Eye (tissue), 1 donor: ENCODE data around the gene SPAG7.

ENCODE experiments used
- DNase-seq: peaks from one replicate; pipeline ENCODE4 v3.0.0-alpha.2; 2015

Gene SPAG7

GRCh38 chr17:4949321-4950074 is 18.1 kb downstream of the SPAG7 start:
- DNase-seq = peak; percentile 83

GRCh38 chr17:4948931-4949320 is 18.7 kb downstream of the SPAG7 start:
- peak; percentile 92 for DNase-seq

GRCh38 chr17:4948166-4948930 is 19.3 kb downstream of the SPAG7 start, which contains the start of gene PFN1:
Gene PFN1, minus strand, starts transcription at chr17:4948530. Its CDS starts 136 bp downstream, at chr17:4948394.
- peak; percentile 94 for DNase-seq

GRCh38 chr17:4947411-4948165 is 20.0 kb downstream of the SPAG7 start:
- peak; percentile 81 for DNase-seq

- peak; percentile 12 for DNase-seq
These were observed 20.6 kb downstream of the SPAG7 start for GRCh38 chr17:4947010-4947410.

GRCh38 chr17:4946312-4946976 is 21.2 kb downstream of the SPAG7 start:
- no peak for DNase-seq

- no peak for DNase-seq
These were observed 21.7 kb downstream of the SPAG7 start for GRCh38 chr17:4945944-4946280.

- peak; percentile 14 for DNase-seq
These were observed 22.3 kb downstream of the SPAG7 start for GRCh38 chr17:4945176-4945943.

GRCh38 chr17:4944554-4945175 is 23.0 kb downstream of the SPAG7 start:
- DNase-seq = no peak

- no peak for DNase-seq
These were observed 23.5 kb downstream of the SPAG7 start for GRCh38 chr17:4944163-4944553.

- no peak for DNase-seq
These were observed 24.7 kb downstream of the SPAG7 start for GRCh38 chr17:4942760-4943508.

- no peak for DNase-seq
These were observed 26.4 kb downstream of the SPAG7 start for GRCh38 chr17:4941319-4941610.

GRCh38 chr17:4940555-4941318 is 26.9 kb downstream of the SPAG7 start:
- no peak for DNase-seq

GRCh38 chr17:4939796-4940554 is 27.6 kb downstream of the SPAG7 start, which contains the start of the genes RNF167 and SLC25A11:
Gene RNF167, plus strand, starts transcription at chr17:4940268. Its CDS starts 642 bp downstream, at chr17:4940910.
Gene SLC25A11, minus strand, starts transcription at chr17:4940046. Its CDS starts 136 bp downstream, at chr17:4939910.
- peak; percentile 100 for DNase-seq

- DNase-seq = no peak
These were observed 28.1 kb downstream of the SPAG7 start for GRCh38 chr17:4939546-4939795.

GRCh38 chr17:4938688-4939545 is 28.7 kb downstream of the SPAG7 start:
- DNase-seq = no peak

GRCh38 chr17:4938069-4938491 is 29.5 kb downstream of the SPAG7 start:
- DNase-seq = no peak

GRCh38 chr17:4937553-4937952 is 30.1 kb downstream of the SPAG7 start:
- DNase-seq = no peak

- no peak for DNase-seq
These were observed 31.2 kb downstream of the SPAG7 start for GRCh38 chr17:4936436-4936835.
